Natural killer cell (primary cell): Measurements from ENCODE around the gene SERPINE3. TPM values are rescaled to one million over a fixed set of nuclear protein-coding genes. Genes with fewer than 3 reads are reported as not detected.

ENCODE experiments used
- ATAC-seq, 3 donors: fragments of 150-1000 bp in 2 of 3; fragments of 200-7000 bp in 1 of 3; cut with Tn5 transposase; 1 replicate in 1 of 3; 2 replicates in 2 of 3; pipeline ENCODE4 v1.10.0; 2021; ENCODE audit warnings: mild to moderate bottlenecking in 2 of 3, moderate library complexity in 2 of 3
- DNase-seq, 2 donors: peaks; one replicate each; pipeline versions ENCODE4 v3.0.0 to v3.0.0-alpha.2; 2013 to 2021; ENCODE audit warnings: mixed read lengths in 1 of 2
- H3K27ac ChIP-seq: one replicate; pipeline ENCODE4 v1.5.1; 2013; ENCODE audit warnings: mild to moderate bottlenecking, low read length
- H3K27me3 ChIP-seq: one replicate; pipeline ENCODE4 v1.6.1; 2013; ENCODE audit warnings: low read length; ENCODE audit not compliant: control insufficient read depth, insufficient read depth
- H3K36me3 ChIP-seq: one replicate; pipeline ENCODE4 v1.6.1; 2013; ENCODE audit warnings: low read length; ENCODE audit not compliant: control insufficient read depth, insufficient read depth
- H3K4me1 ChIP-seq: one replicate; pipeline ENCODE4 v1.6.1; 2013; ENCODE audit warnings: low read length; ENCODE audit not compliant: control insufficient read depth, insufficient read depth
- H3K4me3 ChIP-seq: one replicate; pipeline ENCODE4 v1.5.1; 2013; ENCODE audit warnings: low read length
- H3K9me3 ChIP-seq: one replicate; pipeline ENCODE4 v1.6.1; 2013; ENCODE audit warnings: low read length; ENCODE audit not compliant: control insufficient read depth, insufficient read depth
- H3K27ac Mint-ChIP-seq, 2 donors: one replicate each; pipeline ENCODE4 v1.8.0; 2022; ENCODE audit warnings: mild to moderate bottlenecking in 2 of 2, mixed read lengths in 2 of 2, moderate library complexity in 1 of 2
- H3K27me3 Mint-ChIP-seq, 2 donors: one replicate each; pipeline ENCODE4 v1.8.0; 2022; ENCODE audit warnings: low read depth in 2 of 2, mixed read lengths in 2 of 2
- H3K36me3 Mint-ChIP-seq: one replicate; pipeline ENCODE4 v1.8.0; 2022; ENCODE audit warnings: mixed read lengths
- H3K4me1 Mint-ChIP-seq, 2 donors: one replicate each; pipeline ENCODE4 v1.8.0; 2022; ENCODE audit warnings: mixed read lengths in 2 of 2
- H3K4me3 Mint-ChIP-seq: one replicate; pipeline ENCODE4 v1.8.0; 2022; ENCODE audit warnings: mild to moderate bottlenecking, moderate library complexity, mixed read lengths
- H3K9me3 Mint-ChIP-seq, 2 donors: one replicate each; pipeline ENCODE4 v1.8.0; 2022; ENCODE audit warnings: mixed read lengths in 2 of 2
- CTCF ChIP-seq: fragments of 200-600 bp; IDR thresholded peaks from one replicate; pipeline ENCODE4 v1.8.0; 2022; ENCODE audit warnings: antibody characterized with exemption
- WGBS: methylation state at CpG from one replicate; pipeline ENCODE4 v1.1.7; 2013; ENCODE audit warnings: missing lambda C conversion rate; ENCODE audit not compliant: insufficient coverage; 5-methylcytosine and 5-hydroxymethylcytosine counted together
- intact Hi-C: fragments of 100-400 bp; cut with micrococcal nuclease; formaldehyde crosslinking; loops from one replicate; pipeline ENCODE4 v1.14.2; 2022
- total RNA-seq, 4 donors: library from RNA; stranded (reverse); fragments of 120-200 nt in 1 of 4; gene quantifications; one replicate each; pipeline versions ENCODE4 v1.2.3 to v1.2.4, GENCODE V29; 2013 to 2022

The SERPINE3 gene
- total RNA-seq, 3 donors from 2014 or later (not counting 1 experiment from before 2014, with no cell fraction given): not detected

GRCh38 chr13:51405176-51405575, 65.7 kb downstream of the SERPINE3 start:
- H3K9me3 ChIP-seq: no peaks in the 10 kb centered on the region
- H3K36me3 ChIP-seq: no peaks in the 10 kb centered on the region
- peak overlapping the region; percentile 1 for H3K4me3 Mint-ChIP-seq
- no peaks in the 10 kb centered on the region for H3K9me3 Mint-ChIP-seq
- no peak overlapping the region for H3K4me3 ChIP-seq
- 57% methylated on average over 1 of the region's 2 CpGs for WGBS
- TF ChIP-seq CTCF: no peak
- H3K27me3 Mint-ChIP-seq: no peaks in the 10 kb centered on the region
- H3K27ac ChIP-seq: no peak overlapping the region
- no peaks in the 10 kb centered on the region for H3K4me1 ChIP-seq
- ATAC-seq: no peak
- no peak for DNase-seq
- H3K27me3 ChIP-seq: no peaks in the 10 kb centered on the region
- H3K4me1 Mint-ChIP-seq: peaks cover 59 to 71% of the 10 kb centered on the region in 2 donors
- intact Hi-C loops: no loop called here
- H3K27ac Mint-ChIP-seq: peak overlapping the region; percentile 70 to 79
- peaks cover 6% of the 10 kb centered on the region for H3K36me3 Mint-ChIP-seq

GRCh38 chr13:51412431-51412830, 72.9 kb downstream of the SERPINE3 start:
- no peak for TF ChIP-seq CTCF
- Histone ChIP-seq H3K27me3 (no peaks in the 10 kb centered on the region), H3K9me3 (no peaks in the 10 kb centered on the region), H3K4me1 (no peaks in the 10 kb centered on the region), H3K27ac (no peak overlapping the region), H3K36me3 (peaks cover 4% of the 10 kb centered on the region), H3K4me3 (no peak overlapping the region)
- Mint-ChIP-seq H3K4me1 (peaks cover 46 to 68% of the 10 kb centered on the region in 2 donors), H3K9me3 (no peaks in the 10 kb centered on the region), H3K27ac (peak overlapping the region; percentile 72 to 79), H3K27me3 (no peaks in the 10 kb centered on the region), H3K36me3 (peaks cover 7% of the 10 kb centered on the region), H3K4me3 (no peak overlapping the region)
- intact Hi-C loops: no loop called here
- ATAC-seq: no peak
- WGBS: 94% methylated on average over 3 of the region's 3 CpGs
- DNase-seq: no peak

Other genes with a start within 250 kb of the SERPINE3 start
- gene C13orf42, start 228.4 kb upstream of the SERPINE3 start, total RNA-seq: not detected
- gene FAM124A, start 117.3 kb upstream of the SERPINE3 start, total RNA-seq: not detected
- 100 to 1,000 TPM in 2 of 3 donors, 10 to 100 TPM in 1; 89.2 to 142 (median 110) TPM for gene INTS6, start 113.3 kb downstream of the SERPINE3 start, total RNA-seq
- gene WDFY2, start 244.8 kb downstream of the SERPINE3 start, total RNA-seq: 10 to 100 TPM; 29.5 to 32.1 (median 31.3) TPM